HG02852 (cell line): Measurements from ENCODE around the gene TJP1.
"Not testable (repeated sequence)": the region's sequence is repeated elsewhere in the genome, so short reads cannot be mapped to it uniquely, and the experiment has no call there.

Experiments
- ATAC-seq: cut with Tn5 transposase; IDR thresholded peaks from one replicate; pipeline ENCODE4 v1.9.1; 2021; ENCODE audit warnings: mild to moderate bottlenecking, moderate library complexity; ENCODE audit not compliant: unreplicated experiment

TJP1 gene

DNA sequence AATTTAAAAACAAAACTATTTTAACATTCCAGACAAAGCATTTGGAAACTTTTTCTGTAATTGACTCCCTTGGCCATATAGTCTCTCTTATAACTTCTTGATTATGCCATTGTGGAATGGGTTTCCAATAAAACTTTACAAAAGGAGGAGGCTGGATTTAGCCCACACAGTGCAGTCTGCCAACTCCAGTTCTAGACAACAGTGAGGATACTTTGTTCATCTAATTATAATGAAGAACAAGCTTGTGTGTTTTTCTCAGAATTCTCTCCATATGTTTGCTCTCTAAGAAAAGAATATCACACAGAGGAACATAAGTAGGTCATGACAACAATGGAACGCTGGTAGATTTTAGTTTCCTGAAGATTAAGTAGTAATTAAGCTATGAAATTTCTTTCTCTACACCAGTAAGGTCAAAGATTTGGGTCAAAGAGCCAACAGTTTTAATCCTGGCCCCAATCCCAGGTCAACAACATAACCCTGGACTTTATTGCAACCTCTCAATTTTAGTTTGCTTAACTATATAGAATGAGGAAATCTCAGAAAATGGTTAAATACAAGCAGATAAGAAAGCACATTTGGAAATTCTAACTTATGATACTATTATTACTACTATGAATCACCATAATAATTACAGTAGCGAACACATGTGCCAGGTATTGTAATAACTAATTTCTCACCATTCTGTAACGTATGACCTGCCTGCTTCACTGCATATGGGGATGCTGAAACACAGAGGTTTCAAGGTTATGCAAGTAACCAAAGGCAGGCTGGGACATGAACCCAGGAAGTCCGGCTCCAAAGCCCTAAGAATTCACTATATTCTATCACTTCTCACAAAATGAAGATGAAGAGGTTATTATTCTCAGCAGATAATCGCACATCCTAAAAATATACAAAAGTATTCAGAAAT lies 65.7 kb downstream of the TJP1 start:
- ATAC-seq: no peak

- not testable (repeated sequence) for ATAC-seq
Observed at GRCh38 chr15:29754009-29754408, 68.3 kb downstream of the TJP1 start.

DNA sequence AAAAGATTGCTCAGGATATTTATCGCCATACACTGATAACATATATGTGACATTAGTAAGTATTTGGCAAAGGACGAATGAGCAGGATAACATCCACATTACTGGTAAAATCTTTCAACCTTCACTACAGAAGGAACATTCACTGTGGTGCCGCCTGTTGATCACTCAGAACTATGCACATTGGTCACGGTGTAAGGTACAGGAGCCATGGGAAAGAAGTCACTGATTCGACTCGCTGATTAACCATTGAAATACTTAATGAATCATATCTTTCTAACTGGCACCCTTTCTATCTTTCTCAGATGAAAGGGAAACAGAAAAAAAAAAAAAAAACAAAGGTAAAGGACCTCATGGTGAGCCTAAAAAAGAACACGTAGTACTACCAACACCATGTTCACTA lies 68.8 kb downstream of the TJP1 start:
- ATAC-seq: no peak

GRCh38 chr15:29750754-29751153 lies 71.5 kb downstream of the TJP1 start:
- no peak for ATAC-seq

GRCh38 chr15:29749365-29750086 lies 72.7 kb downstream of the TJP1 start:
- no peak for ATAC-seq

DNA sequence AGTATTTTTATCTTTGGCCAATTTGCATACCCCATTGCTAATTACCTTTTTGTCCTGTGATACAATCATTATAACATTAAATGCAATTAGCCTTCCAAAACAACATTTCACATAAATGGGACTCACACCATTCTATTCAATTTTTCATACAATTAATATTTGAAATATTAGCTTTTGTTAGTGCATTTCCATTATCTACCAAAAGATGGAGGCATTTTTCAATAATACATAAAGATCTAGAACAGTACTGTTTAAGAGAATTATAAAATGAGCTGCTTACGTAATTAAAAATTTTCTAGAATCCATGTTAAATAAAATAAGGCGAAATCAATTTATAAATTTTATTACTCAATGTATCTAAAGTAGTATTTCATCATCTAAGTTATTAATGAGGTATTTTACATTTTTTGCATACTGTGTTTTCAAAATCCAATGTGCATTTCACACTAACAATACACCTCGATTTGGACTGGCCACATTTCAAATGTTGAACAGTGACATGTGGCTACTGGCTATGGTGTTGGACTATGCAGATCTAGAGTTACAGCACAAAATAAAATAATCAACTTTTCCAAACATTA lies 74.3 kb downstream of the TJP1 start:
- ATAC-seq: no peak

GRCh38 chr15:29743475-29743874 lies 78.8 kb downstream of the TJP1 start:
- no peak for ATAC-seq

DNA sequence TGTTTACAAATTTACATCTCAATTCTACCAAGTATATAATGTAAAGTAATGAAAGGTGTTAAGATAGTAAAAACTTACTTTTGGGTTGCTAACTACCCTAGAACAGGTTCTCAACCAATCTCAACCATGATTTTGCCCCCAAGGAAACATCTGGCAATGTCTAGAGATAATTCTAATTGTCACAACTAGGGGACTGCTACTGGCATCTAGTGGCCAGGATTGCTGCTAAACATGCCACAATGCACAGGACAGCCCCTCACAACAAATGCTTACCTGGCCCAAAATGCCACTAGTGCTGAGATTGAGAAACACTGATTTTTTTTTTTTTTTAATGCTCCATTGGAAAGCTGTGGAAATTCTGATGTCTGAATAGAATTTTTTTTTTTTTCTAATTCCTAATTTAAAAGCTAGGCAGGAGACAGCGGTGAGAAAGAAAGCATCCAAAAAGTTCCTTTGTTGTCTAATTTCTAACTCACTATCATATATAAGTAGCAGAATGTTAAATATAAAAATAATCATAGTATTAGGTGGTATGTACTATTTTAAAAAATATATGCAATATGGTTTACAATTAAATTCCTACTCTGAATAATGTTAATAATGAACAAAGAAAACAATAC lies 81.5 kb downstream of the TJP1 start:
- ATAC-seq: no peak

DNA sequence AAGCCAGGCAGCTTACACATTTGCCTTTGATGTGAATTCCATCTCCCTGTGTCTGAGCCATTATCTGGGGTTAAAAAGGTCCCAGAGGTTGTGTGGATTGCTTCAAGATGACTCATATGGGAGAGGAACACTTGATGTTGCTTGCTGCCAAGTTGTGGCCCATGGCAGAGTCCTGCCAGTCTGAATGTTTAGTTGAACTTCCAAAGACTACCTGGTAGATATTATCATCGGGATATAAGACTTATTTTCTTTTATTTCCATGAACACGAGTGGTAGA lies 85.6 kb downstream of the TJP1 start:
- no peak for ATAC-seq

- ATAC-seq: no peak
Observed at GRCh38 chr15:29736012-29736743, 86.1 kb downstream of the TJP1 start.

GRCh38 chr15:29734917-29735572 lies 87.2 kb downstream of the TJP1 start:
- ATAC-seq: no peak

- no peak for ATAC-seq
Observed at GRCh38 chr15:29731865-29732264, 90.4 kb downstream of the TJP1 start.

- ATAC-seq: not testable (repeated sequence)
Observed at GRCh38 chr15:29730471-29730870, 91.8 kb downstream of the TJP1 start.

DNA sequence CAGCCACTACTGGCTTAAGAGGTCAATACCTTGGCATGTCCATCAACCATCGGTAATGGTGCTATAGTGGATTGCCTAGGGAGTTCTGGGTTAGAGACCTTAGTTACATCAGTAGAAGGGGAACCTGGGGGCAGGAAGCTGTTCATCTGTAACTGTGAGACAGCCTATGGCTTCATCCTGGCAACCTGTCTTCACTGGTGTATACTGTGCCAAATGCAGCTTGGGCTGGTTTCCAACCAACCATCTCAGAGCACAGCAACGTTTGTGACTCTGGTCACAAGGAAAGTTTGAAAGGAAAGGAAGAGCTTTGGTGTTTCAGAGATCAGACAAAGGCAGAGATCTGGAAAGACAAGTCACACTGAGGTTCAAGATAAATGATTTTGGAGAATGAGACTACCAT lies 93.8 kb downstream of the TJP1 start:
- no peak for ATAC-seq

GRCh38 chr15:29727871-29728270 lies 94.4 kb downstream of the TJP1 start:
- ATAC-seq: no peak

- no peak for ATAC-seq
Observed at GRCh38 chr15:29726553-29726952, 95.7 kb downstream of the TJP1 start.

DNA sequence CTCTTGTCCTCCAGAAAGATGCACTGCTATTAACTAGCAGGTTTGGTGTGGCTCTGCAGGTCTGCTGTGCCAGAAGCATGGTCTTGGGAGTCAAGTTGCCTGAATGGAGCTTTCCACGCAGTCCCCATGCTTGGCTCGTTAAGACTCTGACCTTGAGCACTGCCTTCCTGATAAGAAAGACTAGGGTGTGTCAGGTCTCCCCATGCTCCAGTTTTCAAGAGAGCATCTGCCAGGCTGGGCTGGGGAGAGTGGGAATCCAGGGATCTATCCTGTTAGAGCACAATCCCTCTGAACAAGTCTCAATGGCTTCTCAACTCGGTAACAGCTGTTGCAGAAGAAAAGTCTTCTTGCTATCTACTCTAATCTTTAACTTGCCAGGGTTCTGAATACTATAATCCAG lies 98.2 kb downstream of the TJP1 start:
- no peak for ATAC-seq

DNA sequence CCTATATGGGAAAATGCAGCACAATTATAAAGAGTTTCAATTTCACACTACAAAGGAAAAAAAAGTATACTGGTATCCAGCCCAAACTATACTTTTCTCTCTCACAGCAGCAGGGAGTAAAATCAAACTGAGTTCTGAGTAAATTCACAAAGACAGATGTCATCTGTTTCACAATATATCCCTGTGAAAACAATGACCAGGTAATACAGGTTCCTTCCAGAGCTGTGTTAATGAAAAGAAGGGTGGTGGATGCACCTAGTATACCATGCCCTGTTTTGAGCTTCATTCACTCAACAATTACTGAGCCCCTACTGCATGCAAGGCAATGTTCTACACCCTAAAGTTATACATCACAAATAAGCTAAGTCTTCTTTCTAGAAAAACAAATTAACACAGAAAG lies 108.5 kb downstream of the TJP1 start:
- no peak for ATAC-seq

DNA sequence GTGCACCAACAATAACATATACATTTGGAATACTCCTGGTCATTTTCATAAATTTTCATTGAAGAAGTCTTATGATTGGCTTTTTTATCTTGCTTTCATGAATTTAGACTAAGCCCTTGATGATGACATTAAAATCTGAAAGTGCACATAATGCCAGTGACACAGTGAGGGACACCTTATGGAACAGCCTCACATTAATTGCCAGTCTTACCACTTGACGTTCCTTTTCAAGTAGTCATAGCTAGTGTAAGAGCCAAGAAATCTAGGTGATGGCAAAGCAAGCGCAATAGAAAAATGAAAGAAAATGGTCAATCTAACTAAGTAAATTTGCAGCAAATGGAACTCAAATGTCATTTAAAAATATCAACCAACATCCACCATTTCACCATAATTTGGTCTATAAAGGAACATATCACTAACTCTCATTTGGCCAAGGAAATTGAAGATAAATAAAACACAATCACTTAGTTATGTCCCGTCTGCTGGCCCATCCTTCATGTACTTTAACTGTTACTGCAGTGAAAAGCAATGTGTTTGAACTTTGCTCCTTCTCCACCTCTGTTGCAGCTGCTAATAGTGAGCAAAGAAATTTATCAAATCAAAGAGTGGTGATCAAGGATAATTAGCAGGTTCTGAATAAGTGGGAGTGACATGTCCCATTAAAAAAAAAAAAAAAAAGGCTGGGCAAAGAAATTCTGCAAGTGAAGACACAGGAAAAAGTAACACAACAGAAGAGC lies 110.0 kb downstream of the TJP1 start:
- no peak for ATAC-seq

GRCh38 chr15:29711531-29711930 lies 110.7 kb downstream of the TJP1 start:
- no peak for ATAC-seq
